SK-N-SH (cell line): ENCODE measurements around the gene PARVG. TPM values are rescaled to one million over a fixed set of nuclear protein-coding genes. Genes with fewer than 3 reads are reported as not detected.

ENCODE experiments used
- CTCF ChIA-PET: fragments of 300-600, 350-600 bp; formaldehyde crosslinking; extraction: SDS; loops from one replicate; lab custom pipeline; 2021; lab: Yijun Ruan, JAX
- POLR2A ChIA-PET: fragments of 350-600 bp; sonication (Branson Sonifier 250); formaldehyde crosslinking; extraction: SDS; loops from one replicate; lab custom pipeline; 2020; ENCODE audit warnings: antibody characterized with exemption, inconsistent platforms; lab: Yijun Ruan, JAX
- DNase-seq: peaks from one replicate; pipeline ENCODE4 v3.0.0; 2012
- H2AFZ ChIP-seq: fragments of 200-600 bp; sonication (generic); 2 replicates; pipeline ENCODE4 v1.8.1; 2016; ENCODE audit warnings: antibody characterized with exemption, mild to moderate bottlenecking, low read depth
- H3F3A ChIP-seq: fragments of 200-600 bp; sonication (generic); replicated peaks from 2 replicates; pipeline ENCODE3; 2016; ENCODE audit warnings: antibody characterized with exemption, mild to moderate bottlenecking; ENCODE audit not compliant: insufficient read depth
- H3K27ac ChIP-seq, 2 experiments: fragments of 200-500 bp in 1 of 2; fragments of 200-600 bp in 1 of 2; sonication (Bioruptor generic) in 1 of 2; sonication (generic), shearing (Covaris generic) in 1 of 2; 2 replicates each; pipeline versions ENCODE4 v1.5.1 to v1.6.1; 2014 to 2016; ENCODE audit warnings: low read depth in 2 of 2, inconsistent platforms in 1 of 2, low read length in 1 of 2, mild to moderate bottlenecking in 1 of 2, mixed read lengths in 1 of 2
- H3K27me3 ChIP-seq: fragments of 200-600 bp; sonication (generic), shearing (Covaris generic); 2 replicates; pipeline ENCODE4 v1.6.1; 2016; ENCODE audit warnings: mixed run types; ENCODE audit not compliant: insufficient read depth
- H3K36me3 ChIP-seq, 2 experiments: fragments of 200-500 bp in 1 of 2; fragments of 200-600 bp in 1 of 2; sonication (Bioruptor generic) in 1 of 2; sonication (generic) in 1 of 2; replicated peaks in 1 of 2; 2 replicates each; pipeline versions ENCODE3 to v1.5.1; 2014 to 2016; ENCODE audit warnings: low read length in 1 of 2, mild to moderate bottlenecking in 1 of 2; ENCODE audit not compliant: insufficient read depth in 2 of 2, control insufficient read depth in 1 of 2
- H3K4me1 ChIP-seq, 2 experiments: fragments of 200-500 bp in 1 of 2; fragments of 200-600 bp in 1 of 2; sonication (Bioruptor generic) in 1 of 2; sonication (generic), shearing (Covaris generic) in 1 of 2; 2 replicates each; pipeline versions ENCODE4 v1.5.1 to v1.6.1; 2014 to 2016; ENCODE audit warnings: low read depth in 1 of 2, low read length in 1 of 2, mixed run types in 1 of 2; ENCODE audit not compliant: insufficient read depth in 2 of 2, control insufficient read depth in 1 of 2
- H3K4me2 ChIP-seq: fragments of 200-600 bp; sonication (generic), shearing (Covaris generic); 2 replicates; pipeline ENCODE4 v1.6.1; 2017; ENCODE audit warnings: mixed run types
- H3K4me3 ChIP-seq, 2 experiments: fragments of 200-500 bp in 1 of 2; fragments of 200-600 bp in 1 of 2; sonication (Bioruptor generic) in 1 of 2; sonication (generic), shearing (Covaris generic) in 1 of 2; 2 replicates each; pipeline versions ENCODE4 v1.5.1 to v1.8.1; 2014 to 2016; ENCODE audit warnings: low read depth in 2 of 2, inconsistent platforms in 1 of 2, low read length in 1 of 2, mild to moderate bottlenecking in 1 of 2, mixed read lengths in 1 of 2, moderate library complexity in 1 of 2
- H3K79me2 ChIP-seq: fragments of 200-600 bp; sonication (generic); 2 replicates; pipeline ENCODE4 v1.8.1; 2017; ENCODE audit warnings: mild to moderate bottlenecking; ENCODE audit not compliant: insufficient read depth
- H3K9ac ChIP-seq: fragments of 200-600 bp; sonication (generic); 2 replicates; pipeline ENCODE4 v1.6.1; 2017; ENCODE audit warnings: mixed run types
- H3K9me2 ChIP-seq: fragments of 200-600 bp; sonication (generic); 2 replicates; pipeline ENCODE4 v1.6.1; 2017; ENCODE audit warnings: mixed run types
- H3K9me3 ChIP-seq: fragments of 200-600 bp; sonication (generic); 2 replicates; pipeline ENCODE4 v1.6.1; 2017; ENCODE audit warnings: mixed run types, mild to moderate bottlenecking, moderate library complexity
- H4K20me1 ChIP-seq: fragments of 200-600 bp; sonication (generic); 2 replicates; pipeline ENCODE4 v1.6.1; 2017; ENCODE audit warnings: mild to moderate bottlenecking, mixed run types; ENCODE audit not compliant: insufficient read depth
- FOSL2 ChIP-seq: IDR thresholded peaks from 2 replicates; pipeline ENCODE4 v1.4.0; 2012; ENCODE audit warnings: low read depth, mild to moderate bottlenecking, moderate library complexity, borderline replicate concordance
- JUND ChIP-seq: IDR thresholded peaks from 2 replicates; pipeline ENCODE4 v1.4.0; 2012
- PBX3 ChIP-seq: IDR thresholded peaks from 2 replicates; pipeline ENCODE4; 2012
- REST ChIP-seq: IDR thresholded peaks from 2 replicates; pipeline ENCODE4 v1.6.1; 2012; ENCODE audit warnings: mild to moderate bottlenecking, low read depth, low read length, moderate library complexity
- SMC3 ChIP-seq: IDR thresholded peaks from 2 replicates; pipeline ENCODE4 v1.6.1; 2012; ENCODE audit warnings: low read depth, low read length, improper control_type of control experiment
- YY1 ChIP-seq: IDR thresholded peaks from 2 replicates; pipeline ENCODE4 v1.4.0; 2012; ENCODE audit warnings: low read depth, mild to moderate bottlenecking
- WGBS: methylation state at CpG from one replicate; pipeline ENCODE4 v1.1.6; 2017; ENCODE audit warnings: low lambda C conversion rate; 5-methylcytosine and 5-hydroxymethylcytosine counted together
- polyA plus RNA-seq, 3 experiments: library from polyadenylated mRNA; depleted of rRNA; stranded (reverse); fragments of >200 nt; gene quantifications; 2 replicates each; pipeline ENCODE4 v1.2.3, GENCODE V29; 2012

Gene PARVG
- polyA plus RNA-seq, 1 of the 3 experiments (the other 2 are of a cell fraction): 0.05 TPM

GRCh38 chr22:44247923-44248892 lies 67.5 kb downstream of the PARVG start:
- H3K9ac ChIP-seq: no peak overlapping the region
- 50% methylated on average over 17 of the region's 25 CpGs for WGBS
- POLR2A ChIA-PET: no interaction called here

More at GRCh38 chr22:44247923-44248892, 67.5 kb downstream of the PARVG start:
- no peak overlapping the region for H2AFZ ChIP-seq
- no peak overlapping the region for H3K27ac ChIP-seq
- H3K9me3 ChIP-seq: no peaks in the 10 kb centered on the region
- CTCF ChIA-PET: no interaction called here
- H3K4me3 ChIP-seq: no peak overlapping the region
- no peaks in the 10 kb centered on the region for H3K79me2 ChIP-seq
- TF ChIP-seq SMC3: no peak
- TF ChIP-seq REST: no peak
- TF ChIP-seq JUND: no peak
- TF ChIP-seq FOSL2: no peak
- TF ChIP-seq YY1: no peak
- no peak for TF ChIP-seq PBX3
- H4K20me1 ChIP-seq: no peaks in the 10 kb centered on the region
- no peak overlapping the region for H3K4me2 ChIP-seq
- no peak for DNase-seq
- H3K36me3 ChIP-seq: no peaks in the 10 kb centered on the region
- H3K27me3 ChIP-seq: no peaks in the 10 kb centered on the region
- H3F3A ChIP-seq: no peaks in the 10 kb centered on the region
- no peaks in the 10 kb centered on the region for H3K4me1 ChIP-seq
- no peaks in the 10 kb centered on the region for H3K9me2 ChIP-seq
